Measurements from ENCODE around the gene OR4D1. TPM values are rescaled to one million over a fixed set of nuclear protein-coding genes. Genes with fewer than 3 reads are reported as not detected.

Gene OR4D1
- total RNA-seq, 1 donor from 2014 or later: not detected

DNA sequence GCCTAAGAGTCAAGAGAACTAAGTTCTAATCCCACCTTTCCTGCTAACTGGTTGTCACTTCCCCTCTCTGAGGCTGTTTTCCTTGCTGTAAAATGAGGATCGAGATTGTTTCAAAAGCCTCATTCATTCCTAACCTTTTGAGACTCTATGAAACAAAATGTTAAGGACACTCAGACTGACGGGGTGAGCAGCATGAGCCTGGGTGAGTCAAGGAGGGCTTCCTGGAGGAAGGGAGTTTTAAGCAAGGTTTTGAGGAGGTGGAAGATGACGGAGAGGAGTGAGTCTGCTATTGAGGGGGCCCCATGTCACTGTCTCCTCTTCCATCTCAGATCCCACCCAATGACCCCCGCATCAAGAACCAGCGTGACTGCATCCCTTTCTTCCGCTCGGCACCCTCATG is 48.4 kb downstream of the OR4D1 start:
- no peak for DNase-seq (ENCODE audit: low read depth)
- no peak overlapping the region for H3K27ac ChIP-seq (ENCODE audit: low read depth, low read length)
- no peaks in the 10 kb centered on the region for H3K79me2 ChIP-seq (ENCODE audit: insufficient read depth, low read length)
- Mint-ChIP-seq H3K36me3 (ENCODE audit: low read depth, unreplicated experiment) (no peaks in the 10 kb centered on the region), H3K27ac (ENCODE audit: unreplicated experiment) (no peak overlapping the region), H3K4me1 (ENCODE audit: low read depth, unreplicated experiment) (no peaks in the 10 kb centered on the region), H3K4me3 (ENCODE audit: unreplicated experiment) (no peak overlapping the region), H3K27me3 (ENCODE audit: low read depth, unreplicated experiment) (peaks cover 49% of the 10 kb centered on the region), H3K9me3 (ENCODE audit: unreplicated experiment) (peaks cover 1% of the 10 kb centered on the region)
- no peak for FAIRE-seq
- no peak overlapping the region for H3K9ac ChIP-seq (ENCODE audit: low read length)
- H3K4me2 ChIP-seq (ENCODE audit: low read length): no peak overlapping the region
- peaks cover 10% of the 10 kb centered on the region for H3K27me3 ChIP-seq (ENCODE audit: insufficient read depth, low read length)
- no peak overlapping the region for H3K4me3 ChIP-seq (ENCODE audit: insufficient read depth, low read depth, low read length)
- H4K20me1 ChIP-seq (ENCODE audit: insufficient read depth, low read length): no peaks in the 10 kb centered on the region
- TF ChIP-seq, protein P1, sequence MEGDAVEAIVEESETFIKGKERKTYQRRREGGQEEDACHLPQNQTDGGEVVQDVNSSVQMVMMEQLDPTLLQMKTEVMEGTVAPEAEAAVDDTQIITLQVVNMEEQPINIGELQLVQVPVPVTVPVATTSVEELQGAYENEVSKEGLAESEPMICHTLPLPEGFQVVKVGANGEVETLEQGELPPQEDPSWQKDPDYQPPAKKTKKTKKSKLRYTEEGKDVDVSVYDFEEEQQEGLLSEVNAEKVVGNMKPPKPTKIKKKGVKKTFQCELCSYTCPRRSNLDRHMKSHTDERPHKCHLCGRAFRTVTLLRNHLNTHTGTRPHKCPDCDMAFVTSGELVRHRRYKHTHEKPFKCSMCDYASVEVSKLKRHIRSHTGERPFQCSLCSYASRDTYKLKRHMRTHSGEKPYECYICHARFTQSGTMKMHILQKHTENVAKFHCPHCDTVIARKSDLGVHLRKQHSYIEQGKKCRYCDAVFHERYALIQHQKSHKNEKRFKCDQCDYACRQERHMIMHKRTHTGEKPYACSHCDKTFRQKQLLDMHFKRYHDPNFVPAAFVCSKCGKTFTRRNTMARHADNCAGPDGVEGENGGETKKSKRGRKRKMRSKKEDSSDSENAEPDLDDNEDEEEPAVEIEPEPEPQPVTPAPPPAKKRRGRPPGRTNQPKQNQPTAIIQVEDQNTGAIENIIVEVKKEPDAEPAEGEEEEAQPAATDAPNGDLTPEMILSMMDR (IDR thresholded peaks at IDR 0.05; ENCODE audit: insufficient read depth, low read depth, low read length): no peak
- TF ChIP-seq EZH2 (IDR thresholded peaks at IDR 0.05; ENCODE audit: insufficient read depth, low read length): no peak
- no peaks in the 10 kb centered on the region for H3K4me1 ChIP-seq (ENCODE audit: insufficient read depth, low read length)
- no peak overlapping the region for H2AFZ ChIP-seq (ENCODE audit: low read depth, low read length)
- H3K36me3 ChIP-seq (ENCODE audit: insufficient read depth, low read length): no peaks in the 10 kb centered on the region
- no peaks in the 10 kb centered on the region for H3K9me3 ChIP-seq (ENCODE audit: insufficient read depth, low read depth, low read length)

DNA sequence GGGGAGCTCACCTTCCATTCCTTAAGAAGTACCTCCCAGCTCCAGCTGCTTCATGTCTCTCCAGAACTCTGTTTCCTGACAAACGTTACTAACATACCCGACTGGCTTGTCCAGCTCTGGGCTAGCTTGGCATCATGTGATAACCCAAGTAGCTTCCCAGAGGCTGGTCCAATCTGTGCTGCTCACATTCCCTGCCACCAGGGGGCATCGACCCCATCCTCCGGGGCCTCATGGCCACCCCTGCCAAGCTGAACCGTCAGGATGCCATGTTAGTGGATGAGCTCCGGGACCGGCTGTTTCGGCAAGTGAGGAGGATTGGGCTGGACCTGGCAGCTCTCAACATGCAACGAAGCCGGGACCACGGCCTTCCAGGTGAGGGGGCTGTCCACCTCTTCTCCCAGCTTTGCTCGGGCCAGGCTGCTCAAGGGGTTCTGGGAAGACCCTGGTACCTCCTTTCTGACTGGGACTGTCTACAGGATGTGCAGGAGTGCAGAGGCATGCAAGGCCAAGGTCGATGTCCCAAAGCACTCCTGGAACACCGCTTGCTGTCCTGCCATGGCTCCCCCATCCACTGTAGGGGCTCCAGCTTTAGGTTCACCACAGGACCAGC is 51.9 kb downstream of the OR4D1 start:
- H3K4me1 ChIP-seq (ENCODE audit: insufficient read depth, low read length): no peaks in the 10 kb centered on the region
- no peaks in the 10 kb centered on the region for H3K36me3 Mint-ChIP-seq (ENCODE audit: low read depth, unreplicated experiment)
- H3K4me1 Mint-ChIP-seq (ENCODE audit: low read depth, unreplicated experiment): no peaks in the 10 kb centered on the region
- no peak for TF ChIP-seq EZH2 (IDR thresholded peaks at IDR 0.05; ENCODE audit: insufficient read depth, low read length)
- TF ChIP-seq, protein P1 (IDR thresholded peaks at IDR 0.05; ENCODE audit: insufficient read depth, low read depth, low read length): peak; percentile 39
- H3K27ac ChIP-seq (ENCODE audit: low read depth, low read length): no peak overlapping the region
- H3K27me3 ChIP-seq (ENCODE audit: insufficient read depth, low read length): peaks cover 10% of the 10 kb centered on the region
- H3K4me3 Mint-ChIP-seq (ENCODE audit: unreplicated experiment): no peak overlapping the region
- H3K27me3 Mint-ChIP-seq (ENCODE audit: low read depth, unreplicated experiment): peaks cover 29% of the 10 kb centered on the region
- H3K79me2 ChIP-seq (ENCODE audit: insufficient read depth, low read length): no peaks in the 10 kb centered on the region
- H3K4me2 ChIP-seq (ENCODE audit: low read length): no peak overlapping the region
- H3K9me3 Mint-ChIP-seq (ENCODE audit: unreplicated experiment): no peaks in the 10 kb centered on the region
- no peak overlapping the region for H3K4me3 ChIP-seq (ENCODE audit: insufficient read depth, low read depth, low read length)
- no peaks in the 10 kb centered on the region for H3K36me3 ChIP-seq (ENCODE audit: insufficient read depth, low read length)
- H3K9me3 ChIP-seq (ENCODE audit: insufficient read depth, low read depth, low read length): no peaks in the 10 kb centered on the region
- no peak overlapping the region for H2AFZ ChIP-seq (ENCODE audit: low read depth, low read length)
- DNase-seq (ENCODE audit: low read depth) (no peak), FAIRE-seq (no peak)
- no peaks in the 10 kb centered on the region for H4K20me1 ChIP-seq (ENCODE audit: insufficient read depth, low read length)
- H3K27ac Mint-ChIP-seq (ENCODE audit: unreplicated experiment): no peak overlapping the region
- no peak overlapping the region for H3K9ac ChIP-seq (ENCODE audit: low read length)

DNA sequence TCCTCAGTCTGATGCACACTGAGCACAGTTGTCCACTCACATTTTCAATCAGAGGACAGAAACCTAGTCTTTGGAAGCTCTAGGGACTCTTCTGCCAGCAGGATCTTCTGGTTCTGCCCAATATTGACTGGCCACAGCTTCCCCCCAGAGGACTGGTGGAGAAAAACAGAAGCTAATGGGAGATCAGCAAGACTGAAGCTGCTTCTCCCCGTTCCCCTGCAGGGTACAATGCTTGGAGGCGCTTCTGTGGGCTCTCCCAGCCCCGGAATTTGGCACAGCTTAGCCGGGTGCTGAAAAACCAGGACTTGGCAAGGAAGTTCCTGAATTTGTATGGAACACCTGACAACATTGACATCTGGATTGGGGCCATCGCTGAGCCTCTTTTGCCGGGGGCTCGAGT is 54.7 kb downstream of the OR4D1 start:
- Histone ChIP-seq H3K27me3 (ENCODE audit: insufficient read depth, low read length) (peaks cover 4% of the 10 kb centered on the region), H4K20me1 (ENCODE audit: insufficient read depth, low read length) (no peaks in the 10 kb centered on the region), H3K27ac (ENCODE audit: low read depth, low read length) (no peak overlapping the region), H3K9ac (ENCODE audit: low read length) (no peak overlapping the region), H3K4me2 (ENCODE audit: low read length) (no peak overlapping the region), H2AFZ (ENCODE audit: low read depth, low read length) (no peak overlapping the region), H3K4me1 (ENCODE audit: insufficient read depth, low read length) (no peaks in the 10 kb centered on the region), H3K4me3 (ENCODE audit: insufficient read depth, low read depth, low read length) (no peak overlapping the region), H3K9me3 (ENCODE audit: insufficient read depth, low read depth, low read length) (no peaks in the 10 kb centered on the region), H3K36me3 (ENCODE audit: insufficient read depth, low read length) (no peaks in the 10 kb centered on the region), H3K79me2 (ENCODE audit: insufficient read depth, low read length) (no peaks in the 10 kb centered on the region)
- TF ChIP-seq EZH2 (IDR thresholded peaks at IDR 0.05; ENCODE audit: insufficient read depth, low read length): no peak
- TF ChIP-seq, protein P1 (IDR thresholded peaks at IDR 0.05; ENCODE audit: insufficient read depth, low read depth, low read length): no peak
- DNase-seq (ENCODE audit: low read depth) (no peak), FAIRE-seq (no peak)
- H3K27me3 Mint-ChIP-seq (ENCODE audit: low read depth, unreplicated experiment): peaks cover 14% of the 10 kb centered on the region
- peaks cover 6% of the 10 kb centered on the region for H3K36me3 Mint-ChIP-seq (ENCODE audit: low read depth, unreplicated experiment)
- no peaks in the 10 kb centered on the region for H3K4me1 Mint-ChIP-seq (ENCODE audit: low read depth, unreplicated experiment)
- no peaks in the 10 kb centered on the region for H3K9me3 Mint-ChIP-seq (ENCODE audit: unreplicated experiment)
- H3K27ac Mint-ChIP-seq (ENCODE audit: unreplicated experiment): no peak overlapping the region
- no peak overlapping the region for H3K4me3 Mint-ChIP-seq (ENCODE audit: unreplicated experiment)
